Measurements from ENCODE around the gene BLOC1S2.
"Not testable (repeated sequence)": the region's sequence is repeated elsewhere in the genome, so short reads cannot be mapped to it uniquely, and the experiment has no call there.

The BLOC1S2 gene

GRCh38 chr10:100286051-100287033 is at the start of gene BLOC1S2:
TSS of gene BLOC1S2 (minus strand) at chr10:100286680. CDS start at chr10:100286659, 21 bp downstream.
- peak; percentile 92 for DNase-seq (ENCODE audit: low read depth)

GRCh38 chr10:100334762-100335161 is 48.3 kb upstream of the BLOC1S2 start:
- DNase-seq (ENCODE audit: low read depth), result no peak

GRCh38 chr10:100333661-100334440 is 47.4 kb upstream of the BLOC1S2 start:
- no peak for DNase-seq (ENCODE audit: low read depth)

GRCh38 chr10:100333106-100333505 is 46.6 kb upstream of the BLOC1S2 start:
- DNase-seq (ENCODE audit: low read depth), result no peak

- DNase-seq (ENCODE audit: low read depth), result no peak
Measured at GRCh38 chr10:100330079-100330478, 43.6 kb upstream of the BLOC1S2 start, which contains the start of gene PKD2L1. TSS of gene PKD2L1 (minus strand) at chr10:100330228. CDS start at chr10:100330103, 125 bp downstream.

- no peak for DNase-seq (ENCODE audit: low read depth)
Measured at GRCh38 chr10:100328198-100328597, 41.7 kb upstream of the BLOC1S2 start.

- DNase-seq (ENCODE audit: low read depth), result no peak
Measured at GRCh38 chr10:100327718-100328009, 41.2 kb upstream of the BLOC1S2 start.

- DNase-seq (ENCODE audit: low read depth), result no peak
Measured at GRCh38 chr10:100327007-100327717, 40.7 kb upstream of the BLOC1S2 start.

- DNase-seq (ENCODE audit: low read depth), result no peak
Measured at GRCh38 chr10:100325158-100325557, 38.7 kb upstream of the BLOC1S2 start.

- no peak for DNase-seq (ENCODE audit: low read depth)
Measured at GRCh38 chr10:100319707-100320402, 33.4 kb upstream of the BLOC1S2 start.

- no peak for DNase-seq (ENCODE audit: low read depth)
Measured at GRCh38 chr10:100318207-100318606, 31.7 kb upstream of the BLOC1S2 start.

GRCh38 chr10:100315615-100316014 is 29.1 kb upstream of the BLOC1S2 start:
- DNase-seq (ENCODE audit: low read depth), result no peak

- no peak for DNase-seq (ENCODE audit: low read depth)
Measured at GRCh38 chr10:100311298-100311697, 24.8 kb upstream of the BLOC1S2 start.

GRCh38 chr10:100307684-100308083 is 21.2 kb upstream of the BLOC1S2 start:
- no peak for DNase-seq (ENCODE audit: low read depth)

GRCh38 chr10:100306861-100307260 is 20.4 kb upstream of the BLOC1S2 start:
- no peak for DNase-seq (ENCODE audit: low read depth)

GRCh38 chr10:100304414-100304813 is 17.9 kb upstream of the BLOC1S2 start:
- DNase-seq (ENCODE audit: low read depth), result no peak

GRCh38 chr10:100303724-100304319 is 17.3 kb upstream of the BLOC1S2 start:
- no peak for DNase-seq (ENCODE audit: low read depth)

GRCh38 chr10:100301123-100301522 is 14.6 kb upstream of the BLOC1S2 start:
- not testable (repeated sequence) for DNase-seq (ENCODE audit: low read depth)

GRCh38 chr10:100297242-100297641 is 10.8 kb upstream of the BLOC1S2 start:
- no peak for DNase-seq (ENCODE audit: low read depth)

GRCh38 chr10:100293066-100293465 is 6.6 kb upstream of the BLOC1S2 start:
- no peak for DNase-seq (ENCODE audit: low read depth)

GRCh38 chr10:100292300-100292699 is 5.8 kb upstream of the BLOC1S2 start:
- DNase-seq (ENCODE audit: low read depth), result not testable (repeated sequence)
